ENCODE measurements around the gene THSD7B.

THSD7B gene

GRCh38 chr2:136863468-136863867 lies 98.1 kb downstream of the THSD7B start:
- no peak overlapping the region for H3K4me3 ChIP-seq (ENCODE audit: low read depth, low read length)
- H2AFZ ChIP-seq: no peak overlapping the region
- no peak overlapping the region for H3K4me2 ChIP-seq (ENCODE audit: low read length)
- no peaks in the 10 kb centered on the region for H3K36me3 ChIP-seq (ENCODE audit: control insufficient read depth, insufficient read depth, low read length)
- H3K27me3 ChIP-seq (ENCODE audit: control insufficient read depth, insufficient read depth, low read length): no peaks in the 10 kb centered on the region
- H3K79me2 ChIP-seq: no peaks in the 10 kb centered on the region
- H3K9me3 ChIP-seq (ENCODE audit: control insufficient read depth, low read length): no peaks in the 10 kb centered on the region
- H3K4me1 ChIP-seq: no peaks in the 10 kb centered on the region
- no peak overlapping the region for H3K9ac ChIP-seq
- TF ChIP-seq CTCF (IDR thresholded peaks at IDR 0.05): no peak
- no peak overlapping the region for H3K27ac ChIP-seq

DNA sequence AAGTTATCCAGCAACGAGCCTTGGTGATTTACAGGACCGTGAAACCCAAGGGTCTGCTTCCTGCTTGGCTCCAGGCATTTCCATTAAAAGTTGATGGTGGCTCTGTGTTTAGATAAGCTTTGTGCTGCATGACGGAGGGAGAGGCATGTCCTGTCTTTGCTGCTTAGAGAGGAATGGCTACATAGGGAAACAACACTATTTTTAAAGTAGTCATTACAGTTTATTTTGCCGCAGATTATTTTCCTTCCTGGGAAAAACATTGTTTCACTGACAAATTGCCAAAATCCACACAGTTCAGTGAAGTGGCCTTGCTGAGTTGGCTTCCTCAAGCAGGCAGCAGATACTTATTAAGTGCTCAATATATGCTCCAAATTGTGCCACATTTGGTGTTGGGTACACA lies 98.5 kb downstream of the THSD7B start:
- H3K27me3 ChIP-seq (ENCODE audit: control insufficient read depth, insufficient read depth, low read length): no peaks in the 10 kb centered on the region
- H3K4me1 ChIP-seq: no peaks in the 10 kb centered on the region
- H2AFZ ChIP-seq: no peak overlapping the region
- no peak for TF ChIP-seq CTCF (IDR thresholded peaks at IDR 0.05)
- no peak overlapping the region for H3K27ac ChIP-seq
- H3K4me2 ChIP-seq (ENCODE audit: low read length): no peak overlapping the region
- no peaks in the 10 kb centered on the region for H3K79me2 ChIP-seq
- H3K9me3 ChIP-seq (ENCODE audit: control insufficient read depth, low read length): no peaks in the 10 kb centered on the region
- H3K9ac ChIP-seq: no peak overlapping the region
- H3K4me3 ChIP-seq (ENCODE audit: low read depth, low read length): no peak overlapping the region
- no peaks in the 10 kb centered on the region for H3K36me3 ChIP-seq (ENCODE audit: control insufficient read depth, insufficient read depth, low read length)

GRCh38 chr2:136871424-136871823 lies 106.1 kb downstream of the THSD7B start:
- no peak overlapping the region for H3K4me3 ChIP-seq (ENCODE audit: low read depth, low read length)
- no peaks in the 10 kb centered on the region for H3K79me2 ChIP-seq
- no peak overlapping the region for H3K4me2 ChIP-seq (ENCODE audit: low read length)
- no peak overlapping the region for H3K9ac ChIP-seq
- no peaks in the 10 kb centered on the region for H3K9me3 ChIP-seq (ENCODE audit: control insufficient read depth, low read length)
- no peak overlapping the region for H2AFZ ChIP-seq
- TF ChIP-seq CTCF (IDR thresholded peaks at IDR 0.05): no peak
- H3K27me3 ChIP-seq (ENCODE audit: control insufficient read depth, insufficient read depth, low read length): no peaks in the 10 kb centered on the region
- no peak overlapping the region for H3K27ac ChIP-seq
- no peaks in the 10 kb centered on the region for H3K4me1 ChIP-seq
- H3K36me3 ChIP-seq (ENCODE audit: control insufficient read depth, insufficient read depth, low read length): no peaks in the 10 kb centered on the region

DNA sequence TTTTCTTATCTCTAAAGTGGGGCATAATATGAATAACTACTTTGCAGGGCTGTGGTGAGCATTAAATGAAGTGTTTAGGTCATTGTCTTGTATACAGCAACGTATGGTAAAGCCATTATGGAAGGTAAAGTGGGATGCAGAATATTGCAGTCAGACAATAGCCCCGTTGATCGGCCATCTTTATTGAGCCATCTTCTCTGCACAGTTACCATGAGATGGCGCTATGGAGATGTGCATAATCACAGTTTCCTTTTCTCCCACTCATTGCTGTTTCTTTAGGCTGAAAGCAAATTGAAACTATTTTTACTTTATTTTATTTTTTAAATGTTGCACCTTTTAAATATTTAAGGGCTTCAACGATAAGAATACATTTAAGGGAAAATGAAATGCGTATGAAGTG lies 108.9 kb downstream of the THSD7B start:
- no peak for TF ChIP-seq CTCF (IDR thresholded peaks at IDR 0.05)
- Histone ChIP-seq H3K9ac (no peak overlapping the region), H3K36me3 (ENCODE audit: control insufficient read depth, insufficient read depth, low read length) (no peaks in the 10 kb centered on the region), H2AFZ (no peak overlapping the region), H3K4me1 (no peaks in the 10 kb centered on the region), H3K4me3 (ENCODE audit: low read depth, low read length) (no peak overlapping the region), H3K9me3 (ENCODE audit: control insufficient read depth, low read length) (no peaks in the 10 kb centered on the region), H3K4me2 (ENCODE audit: low read length) (no peak overlapping the region), H3K27me3 (ENCODE audit: control insufficient read depth, insufficient read depth, low read length) (no peaks in the 10 kb centered on the region), H3K79me2 (no peaks in the 10 kb centered on the region), H3K27ac (no peak overlapping the region)

DNA sequence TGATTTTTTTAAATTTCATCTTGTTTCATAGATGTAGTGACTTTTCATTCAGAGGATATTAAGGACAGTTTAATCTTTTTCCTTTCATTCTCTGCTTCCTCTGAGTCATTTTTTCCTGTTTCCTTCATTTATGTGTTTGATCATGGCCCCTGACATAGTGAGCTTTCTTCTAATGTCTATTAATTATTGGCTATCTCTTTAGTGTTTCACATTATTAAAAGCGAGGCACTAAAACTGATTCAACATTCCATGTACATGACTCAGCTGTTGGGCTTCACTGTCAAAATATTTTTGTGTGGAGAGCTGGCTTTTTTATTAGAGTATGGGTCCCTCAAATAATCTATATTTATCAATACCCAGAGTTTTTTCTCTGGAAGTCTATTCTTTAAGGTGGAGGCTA lies 125.8 kb downstream of the THSD7B start:
- H2AFZ ChIP-seq: no peak overlapping the region
- no peaks in the 10 kb centered on the region for H3K79me2 ChIP-seq

More for the DNA sequence above, 125.8 kb downstream of the THSD7B start:
- H3K36me3 ChIP-seq (ENCODE audit: control insufficient read depth, insufficient read depth, low read length): no peaks in the 10 kb centered on the region
- no peaks in the 10 kb centered on the region for H3K4me1 ChIP-seq
- no peak overlapping the region for H3K4me3 ChIP-seq (ENCODE audit: low read depth, low read length)
- H3K9me3 ChIP-seq (ENCODE audit: control insufficient read depth, low read length): no peaks in the 10 kb centered on the region
- no peak for TF ChIP-seq CTCF (IDR thresholded peaks at IDR 0.05)
- no peak overlapping the region for H3K27ac ChIP-seq
- no peak overlapping the region for H3K4me2 ChIP-seq (ENCODE audit: low read length)
- no peak overlapping the region for H3K9ac ChIP-seq
- H3K27me3 ChIP-seq (ENCODE audit: control insufficient read depth, insufficient read depth, low read length): no peaks in the 10 kb centered on the region
